GM23338 (cell line): Measurements from ENCODE around the gene CNTNAP5. TPM values are rescaled to one million over a fixed set of nuclear protein-coding genes. Genes with fewer than 3 reads are reported as not detected.
A peak's percentile ranks its signal among the peaks of the same experiment; 100 is the strongest.

Experiments
- ATAC-seq: fragments of 200-7000 bp; cut with Tn5 transposase; 3 replicates; pipeline ENCODE4 v1.9.1; 2020
- DNase-seq: peaks from one replicate; pipeline ENCODE4 v3.0.0-alpha.2; 2015; ENCODE audit warnings: low spot score
- H2AFZ ChIP-seq: fragments of 200-600 bp; sonication (generic); 2 replicates; pipeline ENCODE4 v1.8.0; 2016; ENCODE audit warnings: antibody characterized with exemption, mild to moderate bottlenecking, moderate library complexity
- H3F3A ChIP-seq: fragments of 200-600 bp; sonication (generic); replicated peaks from 2 replicates; pipeline ENCODE4 v1.8.0; 2017; ENCODE audit warnings: antibody characterized with exemption, mixed run types, low read depth
- H3K27ac ChIP-seq: fragments of 200-600 bp; sonication (generic); 2 replicates; pipeline ENCODE4 v1.6.1; 2016; ENCODE audit warnings: low read depth
- H3K27me3 ChIP-seq: fragments of 200-600 bp; sonication (generic); 2 replicates; pipeline ENCODE4 v1.8.0; 2016; ENCODE audit warnings: mild to moderate bottlenecking, mixed run types, moderate library complexity; ENCODE audit not compliant: insufficient read depth
- H3K36me3 ChIP-seq: fragments of 200-600 bp; sonication (generic); 2 replicates; pipeline ENCODE4 v1.8.0; 2016; ENCODE audit warnings: mild to moderate bottlenecking; ENCODE audit not compliant: insufficient read depth
- H3K4me1 ChIP-seq: fragments of 200-600 bp; sonication (generic); 2 replicates; pipeline ENCODE4 v1.8.0; 2016; ENCODE audit warnings: mild to moderate bottlenecking, moderate library complexity; ENCODE audit not compliant: insufficient read depth
- H3K4me2 ChIP-seq: fragments of 200-600 bp; sonication (generic); 2 replicates; pipeline ENCODE4 v1.7.1; 2017; ENCODE audit warnings: mixed run types
- H3K4me3 ChIP-seq: fragments of 200-600 bp; sonication (generic); 2 replicates; pipeline ENCODE4 v1.6.1; 2016; ENCODE audit warnings: mixed run types
- H3K79me2 ChIP-seq: fragments of 200-600 bp; sonication (generic); replicated peaks from 2 replicates; pipeline ENCODE4 v1.8.0; 2017; ENCODE audit warnings: mild to moderate bottlenecking; ENCODE audit not compliant: insufficient read depth
- H3K9me2 ChIP-seq: fragments of 200-600 bp; sonication (generic); 2 replicates; pipeline ENCODE4 v1.8.0; 2017; ENCODE audit not compliant: insufficient read depth
- H4K20me1 ChIP-seq: fragments of 200-600 bp; sonication (generic); replicated peaks from 2 replicates; pipeline ENCODE4 v1.8.0; 2017; ENCODE audit warnings: mild to moderate bottlenecking; ENCODE audit not compliant: insufficient read depth
- H3K27ac Mint-ChIP-seq: 2 replicates; pipeline ENCODE4 v1.8.0; 2020; ENCODE audit warnings: inconsistent platforms, mild to moderate bottlenecking, moderate library complexity, mixed read lengths
- H3K27me3 Mint-ChIP-seq: 3 replicates; pipeline ENCODE4 v1.8.0; 2022; ENCODE audit warnings: low read depth, mild to moderate bottlenecking, moderate library complexity, mixed read lengths, inconsistent platforms; ENCODE audit not compliant: insufficient read depth, poor library complexity
- H3K36me3 Mint-ChIP-seq: 3 replicates; pipeline ENCODE4 v1.8.0; 2021; ENCODE audit warnings: low read depth, mild to moderate bottlenecking, inconsistent platforms, moderate library complexity, mixed read lengths
- H3K4me1 Mint-ChIP-seq: 3 replicates; pipeline ENCODE4 v1.8.0; 2020; ENCODE audit warnings: mild to moderate bottlenecking, inconsistent platforms, mixed read lengths
- H3K4me3 Mint-ChIP-seq: 3 replicates; pipeline ENCODE4 v1.8.0; 2021; ENCODE audit warnings: moderate library complexity, mild to moderate bottlenecking, inconsistent platforms, mixed read lengths
- H3K9me3 Mint-ChIP-seq: 3 replicates; pipeline ENCODE4 v1.8.0; 2020; ENCODE audit warnings: moderate library complexity, mild to moderate bottlenecking, inconsistent platforms, mixed read lengths
- EZH2 ChIP-seq: fragments of 200-600 bp; sonication (generic); IDR thresholded peaks from one replicate; pipeline ENCODE4 v1.8.0; 2017; ENCODE audit warnings: antibody characterized with exemption, mild to moderate bottlenecking, low read depth; ENCODE audit not compliant: unreplicated experiment
- EZH2phosphoT487 ChIP-seq: fragments of 200-600 bp; sonication (generic); IDR thresholded peaks from one replicate; pipeline ENCODE4 v1.8.1; 2018; ENCODE audit warnings: antibody characterized with exemption; ENCODE audit not compliant: unreplicated experiment
- JUNB ChIP-seq: IDR thresholded peaks from one replicate; pipeline ENCODE4 v1.6.1; 2016; ENCODE audit warnings: antibody characterized with exemption; ENCODE audit not compliant: unreplicated experiment
- NANOG ChIP-seq: IDR thresholded peaks from 2 replicates; pipeline ENCODE4 v1.6.1; 2016; ENCODE audit warnings: antibody characterized with exemption, borderline replicate concordance
- POLR2AphosphoS5 ChIP-seq: IDR thresholded peaks from 2 replicates; pipeline ENCODE4 v1.6.1; 2016; ENCODE audit warnings: antibody characterized with exemption, low read depth
- ZNF114 ChIP-seq: fragments of 250-450 bp; sonication (Bioruptor Pico); IDR thresholded peaks from 2 replicates; pipeline ENCODE4 v1.5.0; 2020; ENCODE audit warnings: mild to moderate bottlenecking, moderate library complexity
- ZNF331 ChIP-seq: fragments of 250-450 bp; sonication (Bioruptor Pico); IDR thresholded peaks from 2 replicates; pipeline ENCODE4 v1.5.0; 2020; ENCODE audit warnings: low read depth, mild to moderate bottlenecking, moderate library complexity
- polyA plus RNA-seq: library from polyadenylated mRNA; unstranded; fragments of >200 nt; fragmentation: Nextera tagmentation; extraction: Ambion mirVana; gene quantifications from 2 replicates; pipeline ENCODE4 v1.2.1, GENCODE V29; 2016
- total RNA-seq: library from RNA; depleted of rRNA; stranded (reverse); fragments of >200 nt; shearing (Covaris generic); gene quantifications from 2 replicates; pipeline ENCODE4 v1.2.3, GENCODE V29; 2014
- TF ChIP-seq, protein P1 (sequence below): IDR thresholded peaks from one replicate; pipeline ENCODE4 v1.6.1; 2018; ENCODE audit warnings: antibody characterized with exemption; ENCODE audit not compliant: unreplicated experiment
- TF ChIP-seq, protein P2 (sequence below): fragments of 250-450 bp; sonication (Bioruptor Pico); IDR thresholded peaks from 2 replicates; pipeline ENCODE4 v1.5.0; 2020; ENCODE audit warnings: mild to moderate bottlenecking, moderate library complexity
- TF ChIP-seq, protein P3 (sequence below): IDR thresholded peaks from 2 replicates; pipeline ENCODE4 v1.6.1; 2016; ENCODE audit warnings: antibody characterized with exemption
- TF ChIP-seq, protein P4 (sequence below), 2 experiments: fragments of 200-600 bp in 1 of 2; sonication (generic) in 1 of 2; conservative IDR thresholded peaks; 2 replicates each; pipeline versions ENCODE4 v1.5.1 to v1.6.1; 2016 to 2017; ENCODE audit warnings: antibody characterized with exemption in 2 of 2, low read depth in 2 of 2, mild to moderate bottlenecking in 2 of 2, moderate library complexity in 1 of 2

CNTNAP5 gene
- total and polyA plus RNA-seq, 2 experiments from 2014 or later: 0.49 to 0.50 TPM

DNA sequence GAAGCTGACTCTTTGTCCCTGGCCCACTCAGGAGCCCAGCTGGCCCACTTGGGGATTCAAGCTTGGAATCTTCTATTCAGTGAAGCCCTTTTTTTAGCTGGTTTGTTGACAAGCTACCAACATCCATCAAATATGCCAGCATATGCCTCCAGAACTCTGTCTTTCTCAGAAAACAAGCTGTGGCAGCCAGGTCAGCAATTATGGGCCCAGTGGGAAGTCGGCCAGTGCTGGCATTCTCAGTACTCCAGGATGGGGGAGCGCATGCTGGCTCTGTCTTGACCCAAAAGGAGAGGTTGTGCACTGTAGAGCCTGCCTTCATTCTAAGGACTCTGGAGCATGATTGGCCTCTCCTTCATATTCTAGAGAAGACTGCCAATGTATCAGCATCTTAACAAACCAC, 401.5 kb downstream of the CNTNAP5 start:
- no peaks in the 10 kb centered on the region for H4K20me1 ChIP-seq
- no peaks in the 10 kb centered on the region for H3F3A ChIP-seq
- no peak overlapping the region for H3K27ac ChIP-seq
- H3K4me2 ChIP-seq: peak overlapping the region; percentile 33
- no peak for DNase-seq
- peaks cover 7% of the 10 kb centered on the region; the same call in 1 of the 2 replicates for H3K4me1 ChIP-seq
- H3K36me3 ChIP-seq: no peaks in the 10 kb centered on the region
- Mint-ChIP-seq H3K36me3 (no peaks in the 10 kb centered on the region), H3K4me3 (no peak overlapping the region), H3K9me3 (no peaks in the 10 kb centered on the region), H3K27me3 (peaks cover 3% of the 10 kb centered on the region), H3K27ac (no peak overlapping the region), H3K4me1 (peaks cover 12% of the 10 kb centered on the region)
- no peaks in the 10 kb centered on the region for H3K27me3 ChIP-seq
- H3K4me3 ChIP-seq: no peak overlapping the region
- TF ChIP-seq, protein P1, sequence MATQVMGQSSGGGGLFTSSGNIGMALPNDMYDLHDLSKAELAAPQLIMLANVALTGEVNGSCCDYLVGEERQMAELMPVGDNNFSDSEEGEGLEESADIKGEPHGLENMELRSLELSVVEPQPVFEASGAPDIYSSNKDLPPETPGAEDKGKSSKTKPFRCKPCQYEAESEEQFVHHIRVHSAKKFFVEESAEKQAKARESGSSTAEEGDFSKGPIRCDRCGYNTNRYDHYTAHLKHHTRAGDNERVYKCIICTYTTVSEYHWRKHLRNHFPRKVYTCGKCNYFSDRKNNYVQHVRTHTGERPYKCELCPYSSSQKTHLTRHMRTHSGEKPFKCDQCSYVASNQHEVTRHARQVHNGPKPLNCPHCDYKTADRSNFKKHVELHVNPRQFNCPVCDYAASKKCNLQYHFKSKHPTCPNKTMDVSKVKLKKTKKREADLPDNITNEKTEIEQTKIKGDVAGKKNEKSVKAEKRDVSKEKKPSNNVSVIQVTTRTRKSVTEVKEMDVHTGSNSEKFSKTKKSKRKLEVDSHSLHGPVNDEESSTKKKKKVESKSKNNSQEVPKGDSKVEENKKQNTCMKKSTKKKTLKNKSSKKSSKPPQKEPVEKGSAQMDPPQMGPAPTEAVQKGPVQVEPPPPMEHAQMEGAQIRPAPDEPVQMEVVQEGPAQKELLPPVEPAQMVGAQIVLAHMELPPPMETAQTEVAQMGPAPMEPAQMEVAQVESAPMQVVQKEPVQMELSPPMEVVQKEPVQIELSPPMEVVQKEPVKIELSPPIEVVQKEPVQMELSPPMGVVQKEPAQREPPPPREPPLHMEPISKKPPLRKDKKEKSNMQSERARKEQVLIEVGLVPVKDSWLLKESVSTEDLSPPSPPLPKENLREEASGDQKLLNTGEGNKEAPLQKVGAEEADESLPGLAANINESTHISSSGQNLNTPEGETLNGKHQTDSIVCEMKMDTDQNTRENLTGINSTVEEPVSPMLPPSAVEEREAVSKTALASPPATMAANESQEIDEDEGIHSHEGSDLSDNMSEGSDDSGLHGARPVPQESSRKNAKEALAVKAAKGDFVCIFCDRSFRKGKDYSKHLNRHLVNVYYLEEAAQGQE: no peak
- no peak for TF ChIP-seq NANOG
- no peak for TF ChIP-seq EZH2phosphoT487
- TF ChIP-seq, protein P2, sequence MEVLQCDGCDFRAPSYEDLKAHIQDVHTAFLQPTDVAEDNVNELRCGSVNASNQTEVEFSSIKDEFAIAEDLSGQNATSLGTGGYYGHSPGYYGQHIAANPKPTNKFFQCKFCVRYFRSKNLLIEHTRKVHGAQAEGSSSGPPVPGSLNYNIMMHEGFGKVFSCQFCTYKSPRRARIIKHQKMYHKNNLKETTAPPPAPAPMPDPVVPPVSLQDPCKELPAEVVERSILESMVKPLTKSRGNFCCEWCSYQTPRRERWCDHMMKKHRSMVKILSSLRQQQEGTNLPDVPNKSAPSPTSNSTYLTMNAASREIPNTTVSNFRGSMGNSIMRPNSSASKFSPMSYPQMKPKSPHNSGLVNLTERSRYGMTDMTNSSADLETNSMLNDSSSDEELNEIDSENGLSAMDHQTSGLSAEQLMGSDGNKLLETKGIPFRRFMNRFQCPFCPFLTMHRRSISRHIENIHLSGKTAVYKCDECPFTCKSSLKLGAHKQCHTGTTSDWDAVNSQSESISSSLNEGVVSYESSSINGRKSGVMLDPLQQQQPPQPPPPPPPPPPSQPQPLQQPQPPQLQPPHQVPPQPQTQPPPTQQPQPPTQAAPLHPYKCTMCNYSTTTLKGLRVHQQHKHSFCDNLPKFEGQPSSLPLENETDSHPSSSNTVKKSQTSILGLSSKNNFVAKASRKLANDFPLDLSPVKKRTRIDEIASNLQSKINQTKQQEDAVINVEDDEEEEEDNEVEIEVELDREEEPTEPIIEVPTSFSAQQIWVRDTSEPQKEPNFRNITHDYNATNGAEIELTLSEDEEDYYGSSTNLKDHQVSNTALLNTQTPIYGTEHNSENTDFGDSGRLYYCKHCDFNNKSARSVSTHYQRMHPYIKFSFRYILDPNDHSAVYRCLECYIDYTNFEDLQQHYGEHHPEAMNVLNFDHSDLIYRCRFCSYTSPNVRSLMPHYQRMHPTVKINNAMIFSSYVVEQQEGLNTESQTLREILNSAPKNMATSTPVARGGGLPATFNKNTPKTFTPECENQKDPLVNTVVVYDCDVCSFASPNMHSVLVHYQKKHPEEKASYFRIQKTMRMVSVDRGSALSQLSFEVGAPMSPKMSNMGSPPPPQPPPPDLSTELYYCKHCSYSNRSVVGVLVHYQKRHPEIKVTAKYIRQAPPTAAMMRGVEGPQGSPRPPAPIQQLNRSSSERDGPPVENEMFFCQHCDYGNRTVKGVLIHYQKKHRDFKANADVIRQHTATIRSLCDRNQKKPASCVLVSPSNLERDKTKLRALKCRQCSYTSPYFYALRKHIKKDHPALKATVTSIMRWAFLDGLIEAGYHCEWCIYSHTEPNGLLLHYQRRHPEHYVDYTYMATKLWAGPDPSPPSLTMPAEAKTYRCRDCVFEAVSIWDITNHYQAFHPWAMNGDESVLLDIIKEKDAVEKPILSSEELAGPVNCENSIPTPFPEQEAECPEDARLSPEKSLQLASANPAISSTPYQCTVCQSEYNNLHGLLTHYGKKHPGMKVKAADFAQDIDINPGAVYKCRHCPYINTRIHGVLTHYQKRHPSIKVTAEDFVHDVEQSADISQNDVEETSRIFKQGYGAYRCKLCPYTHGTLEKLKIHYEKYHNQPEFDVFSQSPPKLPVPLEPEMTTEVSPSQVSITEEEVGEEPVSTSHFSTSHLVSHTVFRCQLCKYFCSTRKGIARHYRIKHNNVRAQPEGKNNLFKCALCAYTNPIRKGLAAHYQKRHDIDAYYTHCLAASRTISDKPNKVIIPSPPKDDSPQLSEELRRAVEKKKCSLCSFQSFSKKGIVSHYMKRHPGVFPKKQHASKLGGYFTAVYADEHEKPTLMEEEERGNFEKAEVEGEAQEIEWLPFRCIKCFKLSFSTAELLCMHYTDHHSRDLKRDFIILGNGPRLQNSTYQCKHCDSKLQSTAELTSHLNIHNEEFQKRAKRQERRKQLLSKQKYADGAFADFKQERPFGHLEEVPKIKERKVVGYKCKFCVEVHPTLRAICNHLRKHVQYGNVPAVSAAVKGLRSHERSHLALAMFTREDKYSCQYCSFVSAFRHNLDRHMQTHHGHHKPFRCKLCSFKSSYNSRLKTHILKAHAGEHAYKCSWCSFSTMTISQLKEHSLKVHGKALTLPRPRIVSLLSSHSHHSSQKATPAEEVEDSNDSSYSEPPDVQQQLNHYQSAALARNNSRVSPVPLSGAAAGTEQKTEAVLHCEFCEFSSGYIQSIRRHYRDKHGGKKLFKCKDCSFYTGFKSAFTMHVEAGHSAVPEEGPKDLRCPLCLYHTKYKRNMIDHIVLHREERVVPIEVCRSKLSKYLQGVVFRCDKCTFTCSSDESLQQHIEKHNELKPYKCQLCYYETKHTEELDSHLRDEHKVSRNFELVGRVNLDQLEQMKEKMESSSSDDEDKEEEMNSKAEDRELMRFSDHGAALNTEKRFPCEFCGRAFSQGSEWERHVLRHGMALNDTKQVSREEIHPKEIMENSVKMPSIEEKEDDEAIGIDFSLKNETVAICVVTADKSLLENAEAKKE (CRISPR knock-in tag): no peak
- TF ChIP-seq ZNF114 (CRISPR knock-in tag): no peak
- TF ChIP-seq, protein P3, sequence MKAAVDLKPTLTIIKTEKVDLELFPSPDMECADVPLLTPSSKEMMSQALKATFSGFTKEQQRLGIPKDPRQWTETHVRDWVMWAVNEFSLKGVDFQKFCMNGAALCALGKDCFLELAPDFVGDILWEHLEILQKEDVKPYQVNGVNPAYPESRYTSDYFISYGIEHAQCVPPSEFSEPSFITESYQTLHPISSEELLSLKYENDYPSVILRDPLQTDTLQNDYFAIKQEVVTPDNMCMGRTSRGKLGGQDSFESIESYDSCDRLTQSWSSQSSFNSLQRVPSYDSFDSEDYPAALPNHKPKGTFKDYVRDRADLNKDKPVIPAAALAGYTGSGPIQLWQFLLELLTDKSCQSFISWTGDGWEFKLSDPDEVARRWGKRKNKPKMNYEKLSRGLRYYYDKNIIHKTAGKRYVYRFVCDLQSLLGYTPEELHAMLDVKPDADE: no peak
- TF ChIP-seq, protein P4, sequence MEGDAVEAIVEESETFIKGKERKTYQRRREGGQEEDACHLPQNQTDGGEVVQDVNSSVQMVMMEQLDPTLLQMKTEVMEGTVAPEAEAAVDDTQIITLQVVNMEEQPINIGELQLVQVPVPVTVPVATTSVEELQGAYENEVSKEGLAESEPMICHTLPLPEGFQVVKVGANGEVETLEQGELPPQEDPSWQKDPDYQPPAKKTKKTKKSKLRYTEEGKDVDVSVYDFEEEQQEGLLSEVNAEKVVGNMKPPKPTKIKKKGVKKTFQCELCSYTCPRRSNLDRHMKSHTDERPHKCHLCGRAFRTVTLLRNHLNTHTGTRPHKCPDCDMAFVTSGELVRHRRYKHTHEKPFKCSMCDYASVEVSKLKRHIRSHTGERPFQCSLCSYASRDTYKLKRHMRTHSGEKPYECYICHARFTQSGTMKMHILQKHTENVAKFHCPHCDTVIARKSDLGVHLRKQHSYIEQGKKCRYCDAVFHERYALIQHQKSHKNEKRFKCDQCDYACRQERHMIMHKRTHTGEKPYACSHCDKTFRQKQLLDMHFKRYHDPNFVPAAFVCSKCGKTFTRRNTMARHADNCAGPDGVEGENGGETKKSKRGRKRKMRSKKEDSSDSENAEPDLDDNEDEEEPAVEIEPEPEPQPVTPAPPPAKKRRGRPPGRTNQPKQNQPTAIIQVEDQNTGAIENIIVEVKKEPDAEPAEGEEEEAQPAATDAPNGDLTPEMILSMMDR (conservative IDR thresholded peaks at IDR 0.05; ENCODE audit: low read depth in 2 of 2): no peak
- no peak for TF ChIP-seq POLR2AphosphoS5
- no peak for TF ChIP-seq EZH2
- no peak for TF ChIP-seq ZNF331 (CRISPR knock-in tag)
- no peak for TF ChIP-seq JUNB
- H3K9me2 ChIP-seq: peaks cover 5% of the 10 kb centered on the region; the same call in 1 of the 2 replicates
- peak overlapping the region; percentile 72; the same call in 1 of the 2 replicates for H2AFZ ChIP-seq
- ATAC-seq: peak; percentile 54
- H3K79me2 ChIP-seq: no peaks in the 10 kb centered on the region
